ENCODE results near the gene LRRFIP1.

DNA sequence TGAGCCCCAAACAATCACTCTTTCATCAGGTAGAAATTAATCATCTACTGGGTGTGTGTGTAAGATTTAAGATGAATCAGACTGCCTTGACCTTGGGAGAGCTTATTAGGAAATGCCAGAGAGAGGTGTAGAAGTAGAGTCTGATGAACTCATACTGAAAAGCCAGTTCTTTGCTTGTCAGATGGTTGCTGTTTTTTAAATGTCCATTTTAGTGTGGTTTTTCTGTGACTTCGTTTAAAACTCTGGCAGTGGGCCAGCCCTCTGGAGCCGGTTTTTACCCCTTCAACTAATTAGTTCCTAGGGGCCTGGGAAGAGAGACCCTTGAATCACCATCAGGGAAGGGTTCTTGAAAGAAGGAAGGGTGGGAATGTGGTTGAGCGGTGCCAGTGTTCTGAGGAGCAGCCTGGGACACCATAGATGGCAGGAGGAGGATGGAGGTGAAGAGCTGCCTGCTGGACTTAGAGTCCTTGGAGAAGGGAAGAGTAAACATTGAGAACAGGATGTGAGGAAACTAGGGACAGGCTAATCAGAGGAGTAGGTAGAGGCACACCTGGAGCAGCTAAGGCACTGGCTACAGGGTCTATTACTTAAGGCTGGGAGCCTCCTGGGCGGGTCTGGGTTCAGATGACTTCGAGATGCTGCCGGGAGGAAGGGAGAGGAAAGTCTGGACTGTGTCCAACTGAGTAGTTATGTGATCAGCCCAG lies 66.1 kb downstream of the LRRFIP1 start:
- TF ChIP-seq, protein P1, sequence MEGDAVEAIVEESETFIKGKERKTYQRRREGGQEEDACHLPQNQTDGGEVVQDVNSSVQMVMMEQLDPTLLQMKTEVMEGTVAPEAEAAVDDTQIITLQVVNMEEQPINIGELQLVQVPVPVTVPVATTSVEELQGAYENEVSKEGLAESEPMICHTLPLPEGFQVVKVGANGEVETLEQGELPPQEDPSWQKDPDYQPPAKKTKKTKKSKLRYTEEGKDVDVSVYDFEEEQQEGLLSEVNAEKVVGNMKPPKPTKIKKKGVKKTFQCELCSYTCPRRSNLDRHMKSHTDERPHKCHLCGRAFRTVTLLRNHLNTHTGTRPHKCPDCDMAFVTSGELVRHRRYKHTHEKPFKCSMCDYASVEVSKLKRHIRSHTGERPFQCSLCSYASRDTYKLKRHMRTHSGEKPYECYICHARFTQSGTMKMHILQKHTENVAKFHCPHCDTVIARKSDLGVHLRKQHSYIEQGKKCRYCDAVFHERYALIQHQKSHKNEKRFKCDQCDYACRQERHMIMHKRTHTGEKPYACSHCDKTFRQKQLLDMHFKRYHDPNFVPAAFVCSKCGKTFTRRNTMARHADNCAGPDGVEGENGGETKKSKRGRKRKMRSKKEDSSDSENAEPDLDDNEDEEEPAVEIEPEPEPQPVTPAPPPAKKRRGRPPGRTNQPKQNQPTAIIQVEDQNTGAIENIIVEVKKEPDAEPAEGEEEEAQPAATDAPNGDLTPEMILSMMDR (IDR thresholded peaks at IDR 0.05), result no peak
- no peak for TF ChIP-seq POLR2A (IDR thresholded peaks at IDR 0.05)
